GM19467 (cell line): Measurements from ENCODE around the gene UBE2H.
"Not testable (repeated sequence)": the region's sequence is repeated elsewhere in the genome, so short reads cannot be mapped to it uniquely, and the experiment has no call there.

ENCODE experiments used
- ATAC-seq: cut with Tn5 transposase; IDR thresholded peaks from one replicate; pipeline ENCODE4 v1.9.1; 2021; ENCODE audit warnings: mild to moderate bottlenecking, moderate library complexity; ENCODE audit not compliant: unreplicated experiment

Gene UBE2H

GRCh38 chr7:129909669-129910068, 43.1 kb downstream of the UBE2H start:
- ATAC-seq, result no peak

- ATAC-seq, result no peak
Measured at GRCh38 chr7:129908181-129908580, 44.6 kb downstream of the UBE2H start.

GRCh38 chr7:129907122-129907736, 45.5 kb downstream of the UBE2H start:
- no peak for ATAC-seq

GRCh38 chr7:129906700-129907099, 46.1 kb downstream of the UBE2H start:
- ATAC-seq, result no peak

- no peak for ATAC-seq
Measured at GRCh38 chr7:129903935-129904334, 48.8 kb downstream of the UBE2H start.

- no peak for ATAC-seq
Measured at GRCh38 chr7:129902788-129903422, 49.9 kb downstream of the UBE2H start.

- no peak for ATAC-seq
Measured at GRCh38 chr7:129898502-129899160, 54.1 kb downstream of the UBE2H start.

GRCh38 chr7:129898007-129898406, 54.8 kb downstream of the UBE2H start:
- ATAC-seq, result no peak

GRCh38 chr7:129896568-129897382, 56.0 kb downstream of the UBE2H start:
- no peak for ATAC-seq

GRCh38 chr7:129894184-129894583, 58.6 kb downstream of the UBE2H start:
- ATAC-seq, result not testable (repeated sequence)

- no peak for ATAC-seq
Measured at GRCh38 chr7:129890090-129890489, 62.7 kb downstream of the UBE2H start.

GRCh38 chr7:129889133-129889844, 63.5 kb downstream of the UBE2H start:
- no peak for ATAC-seq

GRCh38 chr7:129887865-129888264, 64.9 kb downstream of the UBE2H start:
- no peak for ATAC-seq

- no peak for ATAC-seq
Measured at GRCh38 chr7:129886818-129887186, 66.0 kb downstream of the UBE2H start.

GRCh38 chr7:129886167-129886817, 66.5 kb downstream of the UBE2H start:
- ATAC-seq, result no peak

- no peak for ATAC-seq
Measured at GRCh38 chr7:129884495-129884894, 68.3 kb downstream of the UBE2H start.

GRCh38 chr7:129883151-129883550, 69.6 kb downstream of the UBE2H start:
- no peak for ATAC-seq

GRCh38 chr7:129882531-129882930, 70.2 kb downstream of the UBE2H start:
- ATAC-seq, result no peak

- no peak for ATAC-seq
Measured at GRCh38 chr7:129877146-129877792, 75.5 kb downstream of the UBE2H start.
